HG03139 (cell line): ENCODE results near the gene FOXP1.

ENCODE experiments used
- ATAC-seq: cut with Tn5 transposase; IDR thresholded peaks from one replicate; pipeline ENCODE4 v1.9.1; 2021; ENCODE audit not compliant: unreplicated experiment

Gene FOXP1

DNA sequence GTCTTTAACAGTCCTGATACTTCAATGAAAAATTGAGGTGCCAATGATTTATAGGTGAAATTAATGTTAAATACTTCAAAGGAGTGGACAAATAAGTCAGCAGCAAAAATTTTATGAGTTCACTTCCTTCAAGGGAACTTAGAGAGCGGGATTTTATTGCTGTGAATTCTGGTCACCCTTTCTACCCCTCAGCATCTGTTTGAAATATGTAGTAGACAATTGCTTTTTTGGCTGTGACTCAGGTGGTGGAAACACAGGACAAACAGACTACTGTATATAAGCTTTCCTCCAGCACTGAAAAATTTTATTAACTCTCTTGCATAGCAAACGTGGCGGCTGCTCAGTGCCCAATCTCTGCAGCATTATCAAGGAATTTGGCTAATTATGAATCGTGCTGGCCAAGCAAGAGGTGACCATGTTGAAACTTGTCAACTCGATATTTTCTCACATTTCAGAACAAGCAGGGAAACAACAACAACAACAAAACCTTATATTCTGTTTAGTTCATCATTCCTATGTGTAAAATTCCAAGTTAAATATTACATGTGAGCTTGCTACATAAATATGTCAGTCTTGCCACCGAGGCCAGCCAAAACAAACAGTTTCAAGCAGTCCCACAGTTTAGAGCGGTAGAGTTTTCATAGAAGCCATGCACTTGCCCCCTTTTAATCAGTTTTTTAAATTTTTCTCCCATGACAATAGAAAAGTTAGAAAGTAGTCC, 420.2 kb downstream of the FOXP1 start:
- no peak for ATAC-seq

DNA sequence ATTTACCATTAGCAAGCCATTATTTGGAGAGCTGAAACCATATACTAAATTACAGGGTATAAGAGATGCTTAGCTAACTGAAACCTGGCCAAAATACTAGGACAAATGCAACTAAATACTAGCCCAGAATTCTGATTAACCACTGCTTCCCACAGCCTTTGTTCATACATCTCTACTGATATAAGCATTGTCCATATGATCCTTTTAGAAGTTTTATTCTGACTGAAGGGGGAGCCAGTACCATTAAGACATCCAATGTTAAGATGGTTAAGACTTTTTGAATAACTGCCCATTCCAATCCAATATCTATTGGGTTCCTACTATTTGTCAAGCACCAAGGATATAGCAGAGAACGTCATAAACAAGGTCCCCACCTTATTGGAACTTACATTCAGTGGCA, 421.3 kb downstream of the FOXP1 start:
- ATAC-seq: no peak

DNA sequence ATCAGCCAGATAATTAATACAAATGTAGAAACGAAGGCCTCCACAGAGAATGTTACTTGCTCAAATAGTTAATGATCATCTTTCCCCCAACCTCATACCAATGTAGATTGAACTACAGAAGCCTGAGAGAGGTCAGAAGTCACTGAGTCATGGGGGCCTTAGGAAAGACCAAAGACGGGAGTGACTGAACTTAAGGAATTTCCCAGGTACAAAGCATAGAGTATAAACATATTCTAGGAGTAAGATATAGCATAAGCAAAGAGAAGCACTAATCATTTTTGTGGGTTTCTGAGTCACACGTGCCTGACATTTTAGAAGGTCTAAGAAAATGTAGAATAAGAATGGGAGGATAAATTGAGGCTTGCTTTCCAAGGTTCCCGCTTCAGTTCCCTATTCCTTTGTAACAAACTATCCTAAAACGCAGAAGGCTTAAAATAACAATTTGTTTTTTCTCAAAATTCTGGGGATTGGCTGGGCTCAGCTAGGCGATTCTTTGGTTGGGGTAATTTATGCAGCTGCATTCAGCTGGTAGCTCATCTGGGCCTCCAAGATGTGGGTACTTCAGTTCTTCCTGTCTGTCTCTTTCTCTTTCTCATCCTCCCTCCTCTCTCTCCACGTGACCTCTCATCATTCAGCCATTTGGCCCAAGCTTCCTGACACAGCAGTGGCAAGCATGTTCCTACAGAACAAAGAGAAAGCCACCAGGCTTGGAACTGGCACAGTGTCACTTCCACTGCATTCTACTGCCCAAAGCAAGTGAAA, 422.6 kb downstream of the FOXP1 start:
- ATAC-seq: no peak

DNA sequence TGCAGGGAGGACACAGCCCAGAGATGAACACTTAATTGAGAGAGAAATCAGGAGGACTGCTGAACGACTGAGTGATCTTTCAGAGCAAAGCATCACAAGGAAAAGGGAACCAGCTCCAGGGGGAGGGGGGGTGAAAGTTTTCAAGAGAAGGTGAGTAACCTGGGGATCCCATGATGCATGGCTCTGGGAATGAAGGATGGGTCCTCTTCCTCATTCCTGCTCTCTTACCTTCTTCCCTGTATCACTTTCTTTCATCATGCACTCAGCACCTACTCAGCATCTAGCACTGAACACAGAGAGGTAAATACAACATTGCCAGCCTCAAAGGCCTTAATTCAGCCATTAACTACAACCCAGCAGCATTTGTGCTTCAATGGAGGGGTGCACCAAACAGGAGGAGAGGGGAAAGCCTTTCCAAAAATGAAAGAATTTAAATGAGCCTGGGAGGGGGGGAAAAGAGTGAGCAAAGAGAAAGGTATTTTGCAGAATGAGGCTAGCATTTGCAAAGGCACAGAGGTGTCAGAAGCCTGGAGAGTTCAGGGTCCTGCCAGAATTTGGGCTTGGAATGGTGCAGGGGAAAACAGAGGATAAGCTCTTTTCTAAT, 427.4 kb downstream of the FOXP1 start:
- no peak for ATAC-seq

DNA sequence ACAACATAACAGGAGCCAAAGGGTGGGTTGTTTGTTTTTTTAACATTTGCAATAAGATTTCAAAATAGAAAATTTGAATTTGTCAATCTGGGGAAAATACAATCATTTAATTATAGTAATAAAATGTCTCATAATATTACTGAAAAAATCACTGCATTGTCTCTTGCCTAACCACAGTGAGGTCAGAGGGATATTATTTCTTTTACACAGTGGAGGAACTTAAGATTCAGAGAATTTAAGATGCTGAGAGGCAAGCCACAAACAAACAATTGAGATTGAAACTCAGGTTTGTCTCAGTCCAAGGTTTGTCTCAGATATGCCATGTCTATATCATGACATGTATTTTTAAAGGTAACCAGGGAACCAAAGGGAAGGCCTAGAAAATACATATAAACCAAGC, 428.7 kb downstream of the FOXP1 start:
- no peak for ATAC-seq

DNA sequence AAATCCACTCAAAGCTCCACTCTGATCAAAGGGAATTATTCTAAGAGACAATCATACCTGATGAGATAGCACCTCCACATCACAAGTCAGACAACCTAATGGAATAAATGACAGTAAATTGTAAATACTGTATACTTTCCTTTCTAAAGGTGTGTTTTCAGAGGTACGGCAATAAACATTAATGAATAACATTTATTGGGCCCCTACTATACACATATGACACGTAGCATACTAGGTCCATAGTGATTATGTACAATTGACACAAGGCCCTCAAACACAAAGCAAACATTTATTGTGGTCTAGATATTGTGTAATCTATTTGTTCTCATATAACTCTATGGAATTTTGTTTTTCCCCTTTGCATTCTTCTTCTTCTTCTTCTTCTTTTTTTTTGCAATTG, 429.8 kb downstream of the FOXP1 start:
- no peak for ATAC-seq

DNA sequence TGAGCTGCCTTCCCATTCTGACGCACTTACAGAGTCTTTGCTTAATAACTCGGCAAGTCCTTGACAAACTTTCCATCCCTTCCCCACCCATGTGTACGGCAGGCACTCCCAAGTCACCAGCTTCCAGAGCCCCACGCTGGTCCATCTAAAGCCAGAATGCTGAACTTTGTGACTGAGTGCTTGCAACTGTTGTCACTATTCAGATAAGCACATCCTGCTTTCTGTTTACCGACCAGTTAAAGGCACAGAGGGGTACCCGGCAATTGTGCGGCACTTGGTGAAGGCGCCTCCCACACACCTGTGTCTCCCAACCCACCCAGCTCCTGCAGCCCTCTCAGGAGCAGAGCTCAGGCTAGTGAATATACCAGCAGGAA, 430.6 kb downstream of the FOXP1 start:
- ATAC-seq: no peak

DNA sequence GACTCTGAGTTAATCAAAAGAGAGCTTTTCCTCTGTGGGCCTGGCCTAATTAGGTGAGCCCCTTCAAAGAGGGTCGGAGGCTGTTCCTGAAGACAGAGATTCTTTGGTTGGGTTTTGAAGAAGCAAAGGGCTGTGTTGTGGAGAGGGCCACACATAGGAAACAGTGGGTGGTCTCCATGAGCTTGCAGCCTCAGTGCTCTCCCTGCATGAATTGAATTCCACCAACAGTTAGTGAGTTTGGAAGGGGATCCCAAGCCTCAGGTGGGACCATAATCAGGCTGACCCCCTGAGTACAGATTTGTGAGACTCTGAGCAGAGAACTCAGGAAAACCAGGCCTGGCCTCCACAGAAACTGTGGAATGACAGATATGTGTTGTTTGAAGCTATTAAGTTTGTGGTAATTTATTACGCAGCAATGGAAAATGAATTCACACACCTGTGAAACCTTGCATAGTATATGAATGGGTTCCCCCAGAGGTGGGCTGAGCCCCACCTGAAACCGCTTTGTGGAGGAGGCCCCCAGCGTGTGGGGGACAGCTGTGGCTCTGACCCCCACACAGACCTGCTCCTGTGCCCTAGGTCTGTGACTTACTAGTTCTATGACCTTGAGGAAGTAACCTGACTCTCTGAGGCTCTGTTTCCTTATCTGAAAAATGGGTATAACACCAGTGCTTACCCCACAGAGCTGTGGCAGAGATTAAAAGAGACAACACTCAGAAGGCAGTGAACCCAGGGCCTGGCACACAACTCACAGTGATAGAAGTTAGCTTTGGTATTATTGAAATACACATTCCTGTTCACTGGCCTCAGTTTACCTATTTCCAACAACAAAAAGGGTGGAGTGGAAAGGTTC, 431.3 kb downstream of the FOXP1 start:
- no peak for ATAC-seq

DNA sequence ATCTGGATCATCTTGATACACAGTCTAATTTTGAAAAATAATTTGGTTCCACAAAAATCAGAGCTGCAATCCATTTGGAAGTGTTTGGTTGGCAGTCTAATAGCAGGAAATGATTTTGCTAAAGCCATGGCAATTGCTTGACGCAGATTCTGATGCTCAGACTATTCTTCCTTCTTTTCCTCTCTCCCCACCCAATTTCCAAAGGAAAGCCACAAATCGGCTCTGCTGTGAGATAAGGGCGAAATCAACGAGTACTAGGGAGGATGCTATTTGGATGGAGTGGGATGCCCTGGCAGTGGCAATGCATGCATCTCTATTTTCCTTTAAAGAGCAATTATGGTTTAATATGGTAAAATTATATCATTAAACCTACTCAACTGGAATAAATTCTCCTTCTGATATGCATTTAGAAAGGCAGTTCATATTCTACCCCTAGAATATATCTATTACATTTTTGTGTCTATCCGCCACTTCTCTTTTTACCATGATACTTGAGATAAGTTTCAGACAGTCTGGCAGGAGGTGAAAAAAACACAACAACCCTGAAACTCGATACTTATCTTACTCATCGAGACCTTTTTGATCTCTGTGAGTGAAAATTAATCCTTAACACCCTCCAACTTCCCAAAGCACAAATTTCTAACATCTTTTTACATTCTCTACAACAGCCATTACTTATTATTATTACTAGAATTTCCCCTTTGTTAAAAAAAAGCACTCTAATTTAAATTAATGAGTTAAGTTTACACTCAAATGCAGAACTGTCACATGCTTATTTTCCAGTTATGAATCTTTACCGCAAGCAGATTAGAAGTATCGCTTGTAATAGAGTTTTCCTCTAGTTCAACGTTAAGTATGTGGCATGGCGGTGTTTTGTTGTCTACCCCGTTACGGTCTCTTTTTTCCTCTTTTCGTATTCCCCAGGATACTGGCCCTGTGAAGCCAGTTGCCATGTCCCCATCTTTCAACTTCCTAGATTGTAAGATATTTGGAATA, 433.3 kb downstream of the FOXP1 start:
- no peak for ATAC-seq

DNA sequence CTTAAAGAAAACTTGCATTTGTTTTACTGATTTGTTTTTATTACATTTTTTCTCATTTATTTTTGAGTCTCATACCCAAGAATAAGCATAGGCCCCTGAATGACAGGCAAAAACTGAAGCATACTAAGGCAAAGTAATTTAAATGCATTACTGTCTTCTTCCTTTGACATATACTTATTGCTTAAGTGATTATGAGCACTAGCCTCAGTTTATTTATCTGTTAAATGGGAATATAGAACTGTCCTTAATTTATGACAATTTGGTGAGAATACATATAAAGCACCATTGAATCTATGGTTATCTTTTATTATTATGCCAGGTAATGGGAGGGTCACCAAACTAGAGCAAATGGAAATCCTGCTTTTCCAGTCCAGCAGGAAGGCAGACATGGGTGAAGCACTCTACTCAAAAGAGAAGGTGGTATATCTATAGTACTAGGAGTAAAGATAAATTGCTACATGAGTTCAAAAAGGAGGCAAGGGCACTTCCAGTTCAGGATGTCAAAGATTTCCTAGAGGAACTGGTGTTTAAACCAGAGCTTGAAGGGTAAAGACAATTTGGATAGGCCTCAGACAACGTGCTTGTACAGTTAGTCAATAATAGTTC, 435.0 kb downstream of the FOXP1 start:
- no peak for ATAC-seq

DNA sequence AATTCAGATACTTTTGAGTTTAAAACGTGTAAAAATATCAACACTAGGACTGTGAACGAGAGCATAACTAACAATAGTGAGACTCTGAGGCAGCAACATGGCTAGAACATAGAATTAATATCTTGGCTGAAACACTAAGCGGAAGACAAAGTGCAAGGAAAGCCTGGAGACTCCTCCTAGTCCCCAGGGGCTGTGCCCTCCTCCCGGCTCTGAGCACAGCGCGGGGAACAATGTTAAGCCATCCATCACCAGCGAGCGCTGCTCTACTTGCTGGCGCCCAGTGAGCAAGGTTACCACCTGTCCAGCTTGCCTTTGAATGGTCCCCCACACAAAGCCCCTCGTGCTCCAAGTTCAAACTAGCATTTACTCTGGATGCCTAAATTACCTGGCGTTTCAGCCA, 436.9 kb downstream of the FOXP1 start:
- no peak for ATAC-seq

DNA sequence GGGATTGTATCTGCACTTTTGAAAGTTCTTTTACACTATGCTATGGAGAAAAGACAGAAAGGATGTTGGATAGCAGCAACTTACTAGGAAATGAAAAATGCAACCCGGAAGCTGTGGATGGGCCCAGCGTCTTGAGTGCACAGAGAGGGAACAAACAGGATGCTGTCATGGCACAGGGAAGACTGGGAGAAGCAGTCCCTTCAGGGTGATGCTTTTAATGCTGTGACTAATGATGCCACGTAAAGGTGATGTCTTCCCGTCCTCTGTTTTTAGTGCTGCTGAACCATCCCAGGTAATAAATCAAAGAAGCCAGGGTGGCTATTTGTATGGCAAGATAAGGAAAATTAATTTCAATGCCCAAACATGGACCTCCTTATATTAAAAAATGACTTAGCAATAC, 437.6 kb downstream of the FOXP1 start:
- ATAC-seq: no peak

DNA sequence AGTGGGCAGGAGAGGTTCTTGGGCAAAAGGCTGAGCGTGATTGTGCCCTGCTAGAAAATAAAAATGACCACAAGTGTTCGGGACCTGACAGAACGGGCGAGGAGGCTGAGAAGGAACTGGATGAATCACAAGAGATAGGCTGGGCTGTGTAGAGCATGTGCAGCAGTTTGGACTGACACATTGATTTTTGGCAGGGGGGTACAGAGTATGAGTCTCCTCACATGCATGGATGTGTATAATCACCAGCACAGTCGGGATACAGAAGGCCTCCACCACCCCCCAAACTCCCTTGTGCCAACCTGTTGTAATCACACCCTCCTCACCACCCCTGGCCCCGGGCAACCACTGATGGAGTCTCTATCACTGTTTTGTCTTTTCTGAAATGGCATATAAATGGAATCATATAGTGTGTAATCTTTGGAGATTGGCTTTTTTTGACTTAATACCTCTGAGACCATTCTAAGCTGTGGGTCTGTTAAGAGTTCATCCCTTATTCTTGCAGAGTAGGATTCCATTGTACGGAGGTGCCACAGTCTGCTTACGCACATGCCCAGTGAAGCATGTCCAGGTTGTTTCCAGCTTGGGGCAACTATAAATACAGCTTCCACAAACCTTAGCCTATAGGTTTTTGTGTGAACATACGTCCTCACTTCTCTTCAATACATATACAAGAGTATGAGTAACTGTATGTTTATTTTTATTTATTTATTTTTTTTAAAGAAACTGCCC, 438.8 kb downstream of the FOXP1 start:
- no peak for ATAC-seq

DNA sequence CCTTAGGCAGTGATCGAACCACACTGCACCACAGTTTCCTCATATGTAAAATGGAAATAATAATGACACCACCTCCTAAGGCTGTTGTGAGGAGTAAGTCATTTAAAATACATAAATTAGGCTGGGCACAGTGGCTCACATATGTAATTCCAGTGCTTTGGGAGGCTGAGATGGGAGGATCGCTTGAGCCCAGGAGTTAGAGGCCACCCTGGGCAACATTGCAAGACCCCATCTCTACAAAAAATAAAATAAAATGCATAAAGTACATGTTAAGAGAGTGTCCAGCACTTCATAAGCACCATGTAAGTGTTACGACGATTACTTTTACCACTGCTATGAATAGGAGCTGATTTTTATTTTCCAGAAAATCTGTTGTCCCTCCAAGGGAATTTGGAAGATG, 440.0 kb downstream of the FOXP1 start:
- no peak for ATAC-seq

DNA sequence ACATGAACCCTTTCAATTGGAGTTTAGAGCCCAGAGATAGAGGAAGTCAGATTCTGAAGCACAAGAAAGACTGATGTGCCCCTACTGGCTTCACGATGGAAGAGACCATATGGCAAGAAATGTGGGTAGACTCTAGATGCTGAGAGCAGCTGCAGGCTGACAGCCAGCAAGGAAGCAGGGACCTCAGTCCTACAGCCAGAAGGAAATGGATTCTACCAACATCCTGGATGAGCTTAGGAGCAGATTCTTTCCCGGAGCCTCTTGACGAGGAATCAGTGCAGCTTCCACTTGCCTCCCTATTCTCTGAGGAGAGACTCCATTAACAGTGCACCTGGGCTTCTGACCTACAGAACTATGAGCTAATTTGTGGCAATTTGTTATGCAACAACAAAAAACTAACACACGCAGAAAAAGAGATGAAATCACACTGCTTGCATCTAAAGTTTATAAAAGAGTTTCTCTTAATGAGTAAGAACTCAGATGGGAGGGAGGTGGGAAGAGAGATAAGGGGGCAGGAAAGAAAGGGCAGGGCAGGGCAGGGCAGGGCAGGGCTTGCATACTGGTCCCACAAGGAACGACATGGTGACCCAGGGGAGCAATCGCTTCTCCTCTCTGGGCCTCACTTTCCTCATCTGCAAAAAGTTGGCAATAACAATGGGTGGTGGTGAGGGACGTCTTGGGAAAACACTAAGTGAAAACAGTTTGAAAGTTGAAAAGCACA, 440.9 kb downstream of the FOXP1 start:
- no peak for ATAC-seq

DNA sequence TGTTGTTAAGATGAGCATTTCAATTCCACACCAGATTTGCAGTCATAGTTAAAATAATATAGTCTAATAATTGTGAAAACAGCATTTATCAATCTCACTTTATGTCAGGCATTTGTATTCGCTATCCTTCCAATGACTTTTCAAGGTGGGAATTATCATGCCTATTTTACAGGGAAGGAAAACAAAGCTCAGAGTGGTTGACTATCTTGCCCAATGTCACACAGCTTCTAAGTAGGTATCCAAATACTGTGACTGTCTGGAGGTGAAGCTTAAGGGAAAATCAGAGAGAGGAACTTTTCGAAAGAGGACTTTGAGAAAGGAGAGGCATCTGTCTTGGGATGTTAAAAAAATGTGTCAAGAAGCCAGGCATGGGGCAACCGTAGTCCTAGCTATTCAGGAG, 443.1 kb downstream of the FOXP1 start:
- ATAC-seq: no peak

DNA sequence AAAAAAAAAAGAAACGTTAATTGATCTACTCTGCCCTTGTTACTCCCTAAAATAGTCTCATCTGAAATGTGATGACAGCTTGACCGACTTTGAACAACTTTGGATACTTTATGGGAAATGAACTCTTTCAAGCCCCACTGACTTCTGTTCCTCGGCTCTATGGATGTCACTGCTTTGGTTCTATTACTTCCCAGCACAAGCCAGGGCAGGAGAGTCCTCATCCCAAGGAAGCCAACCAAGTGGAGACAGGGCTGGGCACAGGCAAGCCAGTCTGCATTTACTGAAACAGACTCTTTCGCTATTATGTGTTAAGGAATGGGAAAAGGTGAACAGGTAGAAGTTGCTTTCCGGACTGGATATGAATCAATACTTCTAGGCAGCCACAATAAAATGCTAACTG, 444.0 kb downstream of the FOXP1 start:
- no peak for ATAC-seq

DNA sequence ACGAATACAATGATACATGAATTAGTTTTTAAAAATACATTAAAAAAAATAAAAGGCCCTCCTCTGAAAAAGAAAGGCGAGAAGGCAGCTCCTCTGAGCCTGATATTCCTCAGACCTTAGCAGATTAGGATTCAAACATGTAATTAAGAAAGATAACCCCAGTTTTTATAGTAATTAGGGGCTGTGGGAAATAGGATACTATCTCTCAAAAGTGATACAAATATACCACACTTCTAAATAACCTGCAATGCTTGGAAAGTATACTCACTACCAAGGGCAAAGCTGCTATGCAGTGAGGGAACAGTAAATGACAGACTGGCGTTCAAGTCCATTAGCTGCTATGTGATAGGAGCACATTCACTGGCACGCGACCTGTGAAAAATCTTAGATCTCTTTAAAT, 445.1 kb downstream of the FOXP1 start:
- ATAC-seq: no peak

DNA sequence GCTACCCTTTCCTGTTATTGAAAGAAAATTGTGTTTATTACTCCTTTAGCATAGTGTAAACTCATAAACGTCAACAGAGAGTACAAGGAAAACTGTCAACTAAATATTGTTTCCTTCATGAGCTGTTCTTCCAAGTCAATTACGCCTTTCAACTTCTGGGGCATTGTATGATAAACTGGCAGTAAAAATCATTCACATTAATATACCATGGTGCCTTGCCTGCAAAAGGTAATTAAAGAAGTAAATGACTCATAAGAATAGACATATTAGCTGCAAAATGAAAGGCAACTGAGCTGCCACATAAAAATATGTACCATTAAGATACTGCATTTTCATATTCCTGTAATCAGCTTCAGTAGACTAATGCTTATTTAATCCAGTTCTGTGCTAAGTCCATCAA, 447.3 kb downstream of the FOXP1 start:
- no peak for ATAC-seq
